ENCODE measurements around the gene MBNL3.

The MBNL3 gene

GRCh38 chrX:132488819-132489577 lies at the start of gene MBNL3:
TSS of gene MBNL3 (minus strand) at chrX:132489038. CDS start at chrX:132439611, 49,427 bp downstream.
- DNase-seq, result peak; percentile 79

- no peak for DNase-seq
Observed at GRCh38 chrX:132533409-132533808, 44.6 kb upstream of the MBNL3 start.

- DNase-seq, result no peak
Observed at GRCh38 chrX:132532913-132533312, 44.1 kb upstream of the MBNL3 start.

- no peak for DNase-seq
Observed at GRCh38 chrX:132532097-132532496, 43.3 kb upstream of the MBNL3 start.

GRCh38 chrX:132520792-132521191 lies 32.0 kb upstream of the MBNL3 start:
- no peak for DNase-seq

GRCh38 chrX:132520213-132520612 lies 31.4 kb upstream of the MBNL3 start:
- DNase-seq, result no peak

GRCh38 chrX:132518401-132518800 lies 29.6 kb upstream of the MBNL3 start:
- no peak for DNase-seq

GRCh38 chrX:132508834-132509233 lies 20.0 kb upstream of the MBNL3 start:
- no peak for DNase-seq

- no peak for DNase-seq
Observed at GRCh38 chrX:132505116-132505515, 16.3 kb upstream of the MBNL3 start.

GRCh38 chrX:132504417-132504816 lies 15.6 kb upstream of the MBNL3 start:
- DNase-seq, result no peak

GRCh38 chrX:132501606-132502005 lies 12.8 kb upstream of the MBNL3 start:
- no peak for DNase-seq

- no peak for DNase-seq
Observed at GRCh38 chrX:132497432-132497831, 8.6 kb upstream of the MBNL3 start.

GRCh38 chrX:132493095-132493494 lies 4.3 kb upstream of the MBNL3 start:
- DNase-seq, result no peak

- DNase-seq, result no peak
Observed at GRCh38 chrX:132491191-132491590, 2.4 kb upstream of the MBNL3 start.

GRCh38 chrX:132489578-132490419 lies 961 bp upstream of the MBNL3 start:
- DNase-seq, result peak; percentile 66

GRCh38 chrX:132488180-132488705 lies 595 bp downstream of the MBNL3 start:
- no peak for DNase-seq

- no peak for DNase-seq
Observed at GRCh38 chrX:132486599-132487178, 2.1 kb downstream of the MBNL3 start.

GRCh38 chrX:132483951-132484350 lies 4.9 kb downstream of the MBNL3 start:
- DNase-seq, result no peak

- no peak for DNase-seq
Observed at GRCh38 chrX:132483488-132483887, 5.3 kb downstream of the MBNL3 start.

GRCh38 chrX:132482632-132483031 lies 6.2 kb downstream of the MBNL3 start:
- no peak for DNase-seq

- DNase-seq, result no peak
Observed at GRCh38 chrX:132481449-132481848, 7.4 kb downstream of the MBNL3 start.

- peak; percentile 46 for DNase-seq
Observed at GRCh38 chrX:132480581-132481203, 8.1 kb downstream of the MBNL3 start.

All from right forelimb (tissue), 1 donor.